HK-2 (cell line): Measurements from ENCODE around the gene SORCS2.

Experiments
- DNase-seq: peaks from one replicate; pipeline ENCODE4 v3.0.0-alpha.2; 2018; ENCODE audit not compliant: unreplicated experiment

Gene SORCS2

DNA sequence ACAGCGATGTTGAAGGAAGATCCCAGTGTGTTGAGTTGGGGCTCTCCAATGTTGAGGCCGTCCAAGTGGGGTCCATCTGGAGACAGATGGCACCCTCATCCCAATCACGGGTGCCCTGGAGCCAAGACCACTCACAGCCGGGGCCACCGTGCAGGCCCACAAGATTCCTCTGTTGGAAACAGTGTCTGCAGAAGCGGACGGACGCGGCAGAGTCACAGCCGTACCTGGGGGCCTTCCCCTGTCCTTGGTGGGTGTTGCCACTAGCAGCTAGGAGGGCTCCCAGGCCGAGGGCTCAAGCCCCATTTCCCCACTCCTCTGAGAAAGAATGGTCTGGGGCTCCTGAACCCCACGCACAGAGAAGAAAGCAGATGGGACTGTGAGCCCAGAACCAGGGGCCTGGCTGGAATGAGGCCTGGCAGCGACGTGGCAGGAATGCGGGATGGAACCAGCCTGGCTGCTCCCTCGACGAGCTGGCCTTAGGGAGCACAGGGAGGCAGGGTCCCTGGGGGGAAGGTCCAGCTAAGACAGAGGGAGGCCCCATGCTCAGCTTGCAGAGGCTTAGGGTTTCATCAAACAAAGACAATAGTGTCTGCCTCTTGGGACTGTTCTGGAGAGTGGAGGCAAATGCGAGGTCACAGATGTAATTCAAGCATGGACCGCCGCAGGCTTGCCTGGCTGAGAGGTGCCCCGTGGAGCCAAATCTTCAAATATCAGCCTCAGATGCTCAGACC lies 518.4 kb downstream of the SORCS2 start:
- DNase-seq = no peak

DNA sequence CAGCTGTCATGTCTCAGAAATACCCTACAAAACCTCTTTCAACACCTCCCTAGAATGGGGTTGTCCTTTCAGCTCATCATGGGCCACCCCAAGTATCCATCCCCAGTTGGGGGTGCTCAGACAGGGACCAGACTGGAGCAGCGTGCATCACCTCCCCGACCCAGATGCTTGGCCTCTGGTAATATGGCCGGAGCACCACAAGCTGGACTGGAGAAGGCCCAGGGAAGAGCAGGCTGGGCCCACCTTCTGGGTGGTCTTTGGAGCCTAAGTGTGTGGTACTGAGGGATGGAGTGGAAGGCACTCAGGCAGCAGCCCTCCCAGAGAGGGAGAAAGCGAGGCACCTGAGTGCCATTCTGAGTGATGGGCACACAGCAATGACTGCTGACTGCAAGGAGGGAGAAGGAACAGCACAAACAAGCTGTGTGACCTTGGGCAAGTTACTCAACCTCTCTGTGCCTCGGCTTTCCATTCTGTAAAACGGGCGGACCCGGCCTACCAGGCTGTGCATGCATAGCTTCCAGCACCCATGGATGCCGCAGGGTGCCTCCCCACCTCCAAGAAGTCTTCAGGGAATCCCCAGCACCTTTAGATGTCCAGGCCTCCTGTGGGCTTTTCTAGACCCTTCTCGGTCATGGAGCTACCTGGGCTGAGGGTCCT lies 519.1 kb downstream of the SORCS2 start:
- no peak for DNase-seq

DNA sequence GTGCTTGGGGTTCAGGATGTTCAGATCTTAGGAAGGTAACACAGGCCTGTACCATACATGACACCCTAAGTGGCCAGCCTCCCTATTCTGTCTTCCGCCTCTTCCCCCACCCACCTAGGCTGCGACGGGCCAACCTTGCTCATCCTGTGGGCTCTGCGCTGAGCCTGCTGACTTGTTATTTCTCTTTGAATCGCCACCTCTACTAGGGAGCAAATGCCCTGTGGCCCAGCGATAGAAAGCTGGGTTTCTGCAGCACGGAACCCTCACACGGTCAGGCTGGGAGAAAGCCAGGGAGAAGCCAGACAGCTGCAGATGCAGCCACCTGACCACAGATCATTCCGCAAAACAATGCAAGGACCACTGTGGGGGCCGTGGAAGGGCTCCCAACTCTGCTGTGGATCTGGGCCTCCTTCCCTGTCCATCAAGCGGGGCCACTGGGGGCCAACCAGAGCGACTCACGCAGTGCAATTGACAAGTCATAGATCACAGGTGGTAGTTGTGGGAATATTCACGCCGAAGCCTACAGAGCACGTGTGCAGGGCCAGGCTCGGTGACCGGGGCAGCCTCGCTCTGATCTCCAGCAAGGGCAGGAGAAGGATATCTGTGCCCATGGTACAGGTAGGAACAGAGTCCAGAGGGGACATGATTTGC lies 519.8 kb downstream of the SORCS2 start:
- no peak for DNase-seq

DNA sequence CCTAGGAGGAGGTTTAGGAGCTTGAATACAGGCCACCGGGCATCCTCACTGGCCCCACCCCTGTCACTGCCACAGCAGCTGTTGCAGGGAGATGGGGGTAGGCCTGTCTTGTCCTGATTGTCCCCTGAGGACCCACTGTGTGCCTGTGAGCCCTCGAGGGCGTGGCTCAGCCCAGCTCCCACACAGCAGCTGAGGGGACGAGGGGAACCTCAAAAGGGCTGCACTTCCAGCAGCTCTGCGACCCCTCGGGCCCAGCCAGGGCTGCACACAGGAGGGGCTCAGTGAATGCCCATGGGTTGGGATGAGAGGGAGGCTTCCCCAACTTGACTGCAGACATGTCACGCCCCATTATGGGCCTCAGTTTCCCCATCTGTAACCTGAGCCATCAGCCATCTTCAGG lies 521.4 kb downstream of the SORCS2 start:
- DNase-seq = no peak

DNA sequence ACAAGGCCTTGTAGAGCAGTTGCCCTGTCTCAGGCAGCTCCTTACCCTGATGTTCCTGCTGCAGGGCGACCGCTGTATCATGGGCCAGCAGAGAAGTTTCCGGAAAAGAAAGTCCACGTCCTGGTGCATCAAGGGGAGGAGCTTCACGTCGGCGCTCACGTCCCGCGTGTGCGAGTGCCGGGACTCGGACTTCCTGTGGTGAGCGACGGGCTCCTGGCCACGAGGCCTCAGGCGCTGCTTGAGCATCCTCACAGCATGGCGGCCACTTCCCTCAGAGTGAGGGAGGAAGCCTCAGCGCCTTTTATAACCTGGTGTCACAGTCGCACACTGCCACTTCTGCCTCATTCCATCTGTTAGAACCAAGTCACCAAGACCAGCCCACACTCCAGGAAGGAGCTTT lies 521.8 kb downstream of the SORCS2 start:
- DNase-seq = no peak

DNA sequence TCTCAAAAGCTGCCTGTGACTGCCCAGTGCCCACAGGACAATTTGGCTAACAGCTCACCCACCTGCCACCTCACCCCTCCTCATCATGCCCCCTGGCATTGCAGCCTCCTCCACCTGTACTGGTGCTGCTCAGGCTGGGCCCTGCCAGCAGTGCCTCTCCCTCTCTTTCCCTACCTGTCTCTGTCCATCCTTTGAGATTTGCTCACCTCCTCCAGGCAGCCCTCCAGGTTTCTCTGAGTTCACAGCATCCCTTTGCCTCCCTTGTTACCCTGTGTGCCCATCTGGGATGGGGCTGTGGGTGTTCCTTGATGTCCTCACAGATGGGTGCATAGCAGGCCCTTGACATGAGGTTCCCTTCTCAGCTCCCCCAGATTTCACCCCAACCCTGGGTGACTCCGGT lies 522.4 kb downstream of the SORCS2 start:
- no peak for DNase-seq

DNA sequence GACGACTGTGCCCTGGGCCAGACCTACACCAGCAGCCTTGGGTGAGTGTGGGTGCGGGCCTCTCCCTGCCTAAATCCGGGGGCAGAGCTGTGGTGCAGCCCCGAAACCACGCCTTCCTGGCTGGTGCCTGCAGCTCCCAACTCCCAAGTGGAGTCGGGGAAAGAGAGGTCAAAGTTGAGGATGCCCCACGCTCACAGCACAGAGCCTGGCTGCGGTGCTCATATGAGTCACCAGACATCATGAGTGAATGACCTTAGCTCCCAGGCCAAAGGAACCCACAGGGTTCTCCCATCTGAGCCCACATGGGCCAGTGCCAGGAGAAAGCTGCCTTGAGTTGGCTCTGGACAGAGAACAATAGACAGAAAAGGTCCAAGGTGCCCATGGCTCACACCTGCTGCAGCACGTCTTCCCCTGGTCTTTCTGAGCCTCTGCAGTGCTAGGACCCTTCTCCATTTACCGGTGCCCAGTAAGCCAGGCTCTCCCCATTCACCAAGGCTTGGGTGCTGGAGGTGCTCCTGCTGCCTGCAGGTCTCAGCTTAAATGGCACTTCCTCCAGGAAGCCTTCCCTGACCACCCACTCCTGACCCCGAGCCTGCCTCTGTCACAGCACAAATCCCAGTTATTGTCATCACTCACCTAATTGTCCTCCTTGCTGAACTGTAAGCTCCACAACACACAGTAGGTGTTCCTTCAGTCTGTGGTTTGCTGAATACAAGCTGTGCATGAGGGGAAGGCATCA lies 523.1 kb downstream of the SORCS2 start:
- DNase-seq = no peak

DNA sequence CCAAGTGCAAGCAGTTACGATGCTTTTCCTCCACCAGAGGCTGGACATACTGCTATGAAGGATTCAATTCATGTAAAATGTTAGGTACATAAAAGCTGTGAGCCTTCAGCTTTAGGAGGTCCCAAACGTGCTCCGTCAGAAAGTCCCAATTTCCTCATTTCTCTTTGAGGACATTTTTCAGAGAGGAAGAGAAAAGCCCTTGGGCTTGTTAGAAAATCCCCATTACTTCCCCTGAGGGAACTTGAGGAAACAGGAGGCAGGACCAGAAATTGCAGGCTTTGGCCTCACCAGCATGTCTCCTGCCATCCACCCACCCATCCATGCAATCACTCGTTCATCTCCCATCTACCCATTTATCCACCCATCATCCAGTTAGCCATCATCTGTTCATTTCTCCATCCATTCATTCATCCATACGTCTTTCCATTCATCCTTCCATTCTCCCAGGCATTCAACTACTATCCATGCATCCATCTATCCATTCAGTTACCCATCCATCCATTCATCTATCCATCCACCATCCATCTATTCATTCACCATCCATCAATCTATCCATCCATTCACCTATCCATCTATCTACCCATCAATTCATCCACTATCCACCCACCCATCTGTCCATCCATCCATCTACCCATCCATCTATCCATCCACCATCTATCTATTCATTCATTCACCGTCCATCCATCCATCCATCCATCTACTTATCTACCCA lies 523.8 kb downstream of the SORCS2 start:
- no peak for DNase-seq

DNA sequence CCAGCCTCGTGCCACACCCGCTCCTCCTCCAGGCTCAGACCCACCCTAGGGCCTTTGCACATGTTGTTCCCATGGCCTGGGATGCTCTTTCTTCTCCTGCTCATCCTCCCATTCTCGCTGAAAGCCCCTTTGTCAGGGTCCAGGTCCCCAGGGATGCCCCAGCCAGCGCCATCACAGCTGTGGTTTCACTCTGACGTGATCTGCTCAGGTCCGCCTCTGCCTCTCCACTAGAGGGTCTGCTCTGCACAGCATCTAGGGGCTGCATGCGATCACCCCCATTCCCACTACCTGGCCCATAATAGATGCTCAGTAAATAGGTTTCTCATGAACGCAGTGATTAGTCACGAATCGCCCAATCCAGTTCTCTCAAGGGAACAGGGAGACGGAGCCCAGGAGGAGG lies 524.8 kb downstream of the SORCS2 start:
- no peak for DNase-seq

DNA sequence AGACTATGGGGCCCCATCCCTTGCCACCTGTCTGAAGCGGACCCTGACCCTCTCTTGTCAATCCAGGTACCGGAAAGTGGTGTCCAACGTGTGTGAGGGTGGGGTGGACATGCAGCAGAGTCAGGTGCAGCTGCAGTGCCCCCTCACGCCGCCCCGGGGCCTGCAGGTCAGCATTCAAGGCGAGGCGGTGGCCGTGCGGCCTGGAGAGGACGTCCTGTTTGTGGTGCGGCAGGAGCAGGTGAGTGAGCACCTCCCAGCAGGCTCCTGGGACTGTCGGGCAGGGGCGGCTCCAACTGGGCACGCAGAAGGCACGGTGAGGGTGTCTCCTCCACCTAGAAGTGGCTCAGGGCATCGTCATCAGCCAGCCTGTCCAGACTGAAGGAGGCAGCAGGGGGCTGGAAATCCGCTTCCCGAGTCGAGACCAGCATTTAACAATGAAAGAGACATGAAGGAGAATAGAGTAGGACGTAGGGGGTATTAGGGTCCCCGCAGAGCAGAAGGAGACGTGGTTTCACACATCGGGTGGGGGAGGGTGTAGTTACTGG lies 525.7 kb downstream of the SORCS2 start:
- DNase-seq = no peak

DNA sequence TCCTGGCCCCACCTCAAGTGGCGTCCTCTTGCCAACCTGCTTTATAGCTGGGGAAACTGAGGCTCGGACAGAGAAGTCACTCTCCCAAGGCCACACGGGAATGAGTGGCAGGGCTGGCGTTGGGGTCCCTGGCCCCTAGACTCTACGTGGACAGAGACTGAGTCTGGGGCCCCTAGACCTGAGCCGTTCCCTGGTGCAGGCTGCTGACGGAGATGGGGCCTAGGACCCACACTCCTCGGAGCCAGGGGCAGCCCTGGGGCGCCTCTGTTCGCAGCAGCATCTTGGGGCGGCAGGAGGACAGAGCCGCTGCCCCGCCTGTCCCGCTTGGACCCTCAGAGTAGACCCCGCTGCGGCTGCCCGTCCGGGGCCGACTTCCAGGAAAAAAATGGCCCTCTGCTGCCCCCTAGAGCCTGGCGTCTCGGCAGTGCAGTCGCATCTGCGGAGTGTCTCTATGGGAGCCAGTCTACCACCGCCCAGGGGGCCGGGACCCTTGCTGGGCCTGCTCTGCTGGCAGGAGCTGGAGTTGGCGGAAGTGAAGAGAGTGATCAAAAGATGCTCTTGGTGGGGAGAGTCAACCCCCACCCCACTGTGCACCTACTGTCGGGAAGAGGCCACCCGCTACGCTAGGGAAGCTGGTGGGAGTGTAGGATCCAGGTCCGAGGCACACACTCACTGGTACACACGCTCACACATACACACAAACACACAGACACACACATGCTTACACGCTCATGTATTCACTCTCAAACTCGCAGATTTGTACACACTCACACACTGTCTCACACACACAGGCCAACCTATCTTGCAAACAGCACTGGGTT lies 527.2 kb downstream of the SORCS2 start:
- DNase-seq = peak; percentile 59

DNA sequence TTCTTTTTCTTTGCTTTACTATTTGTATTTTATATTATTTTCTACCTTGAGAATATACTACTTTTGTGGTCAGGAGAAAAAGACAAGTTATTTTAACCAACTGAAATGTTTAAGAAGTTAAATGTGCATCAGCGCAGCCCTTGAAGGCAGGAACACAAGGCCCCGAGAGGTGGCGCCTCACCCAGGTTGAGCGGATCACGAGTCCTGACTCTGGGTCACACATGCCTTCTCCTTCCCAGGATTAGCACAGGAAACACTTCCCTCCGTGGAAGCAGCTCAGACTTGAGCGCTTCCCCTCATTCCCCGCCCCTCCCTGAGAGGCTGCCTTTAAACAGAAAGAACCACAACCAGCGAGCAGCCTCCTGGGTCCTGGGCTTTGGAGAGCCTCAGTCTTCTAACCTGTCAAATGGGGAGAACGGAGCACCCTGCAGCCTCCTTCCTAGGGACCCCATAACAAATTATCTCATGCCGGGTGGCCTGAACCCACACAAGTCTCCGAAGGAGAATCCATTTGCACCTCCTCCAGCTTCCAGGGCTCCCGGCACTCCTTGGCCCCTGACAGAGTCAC lies 529.7 kb downstream of the SORCS2 start:
- DNase-seq = no peak

DNA sequence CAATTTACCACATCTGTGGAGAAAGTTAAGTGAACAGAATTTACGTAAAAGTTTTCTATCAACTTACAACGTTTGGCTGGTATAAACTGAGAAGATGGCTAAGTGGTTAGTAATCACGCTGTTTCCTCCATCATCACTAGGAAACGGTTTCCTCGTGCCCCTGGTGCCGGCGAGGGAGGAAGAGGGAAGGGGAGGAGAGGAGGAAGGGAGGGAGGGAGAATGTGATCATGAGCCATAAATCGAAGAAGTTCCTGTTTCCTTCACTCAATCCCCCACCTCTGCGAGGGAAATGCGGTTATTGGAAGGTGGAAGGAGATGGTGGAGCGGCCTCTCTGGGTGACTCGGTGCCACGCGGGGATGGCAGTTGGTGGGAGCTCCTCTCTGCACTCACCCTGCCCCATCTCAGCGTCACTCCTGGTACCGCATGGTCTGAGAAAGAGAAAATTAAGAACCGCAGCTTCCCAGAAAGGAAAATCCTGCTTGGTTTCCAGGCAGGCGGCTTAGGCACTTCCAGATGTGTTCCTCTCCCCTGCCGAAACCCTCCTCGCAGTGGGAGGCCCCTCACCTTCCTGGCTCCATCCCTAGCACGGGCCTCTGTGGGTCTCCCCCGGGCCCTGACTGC lies 530.5 kb downstream of the SORCS2 start:
- DNase-seq = no peak

DNA sequence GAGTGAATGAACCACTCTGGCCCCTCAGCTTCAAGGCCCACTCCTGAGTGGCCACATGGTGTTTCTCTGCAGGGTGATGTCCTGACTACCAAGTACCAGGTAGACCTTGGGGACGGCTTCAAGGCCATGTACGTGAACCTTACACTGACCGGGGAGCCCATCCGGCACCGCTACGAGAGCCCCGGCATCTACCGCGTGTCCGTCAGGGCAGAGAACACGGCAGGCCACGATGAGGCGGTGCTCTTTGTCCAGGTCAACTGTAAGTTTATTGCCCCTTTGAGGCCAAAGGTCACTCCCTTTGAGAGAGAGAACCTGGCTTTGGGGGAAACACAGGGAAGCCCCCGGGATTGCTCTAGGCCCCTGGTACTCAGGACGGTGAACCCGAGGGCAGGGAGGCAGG lies 531.3 kb downstream of the SORCS2 start:
- DNase-seq = no peak

DNA sequence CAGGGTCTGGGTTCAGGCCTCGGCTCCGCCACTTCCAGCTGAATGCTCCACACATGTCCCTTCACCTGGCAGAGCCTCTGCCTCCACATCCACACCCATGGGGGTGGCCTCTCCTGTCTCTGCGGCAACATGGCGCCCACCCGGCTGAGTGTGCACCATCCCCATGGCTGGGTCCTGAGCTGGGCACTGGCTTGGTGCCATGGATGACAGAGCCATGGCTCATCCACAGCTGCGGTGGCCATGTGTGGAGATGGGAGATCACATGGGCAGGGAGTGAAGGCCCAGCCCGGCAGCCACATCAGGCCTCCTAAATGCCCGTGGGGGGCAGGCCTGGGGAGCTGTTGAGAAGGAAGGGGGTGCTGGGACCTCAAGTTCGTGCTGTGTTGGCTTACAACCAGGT lies 533.6 kb downstream of the SORCS2 start:
- peak; percentile 45 for DNase-seq

DNA sequence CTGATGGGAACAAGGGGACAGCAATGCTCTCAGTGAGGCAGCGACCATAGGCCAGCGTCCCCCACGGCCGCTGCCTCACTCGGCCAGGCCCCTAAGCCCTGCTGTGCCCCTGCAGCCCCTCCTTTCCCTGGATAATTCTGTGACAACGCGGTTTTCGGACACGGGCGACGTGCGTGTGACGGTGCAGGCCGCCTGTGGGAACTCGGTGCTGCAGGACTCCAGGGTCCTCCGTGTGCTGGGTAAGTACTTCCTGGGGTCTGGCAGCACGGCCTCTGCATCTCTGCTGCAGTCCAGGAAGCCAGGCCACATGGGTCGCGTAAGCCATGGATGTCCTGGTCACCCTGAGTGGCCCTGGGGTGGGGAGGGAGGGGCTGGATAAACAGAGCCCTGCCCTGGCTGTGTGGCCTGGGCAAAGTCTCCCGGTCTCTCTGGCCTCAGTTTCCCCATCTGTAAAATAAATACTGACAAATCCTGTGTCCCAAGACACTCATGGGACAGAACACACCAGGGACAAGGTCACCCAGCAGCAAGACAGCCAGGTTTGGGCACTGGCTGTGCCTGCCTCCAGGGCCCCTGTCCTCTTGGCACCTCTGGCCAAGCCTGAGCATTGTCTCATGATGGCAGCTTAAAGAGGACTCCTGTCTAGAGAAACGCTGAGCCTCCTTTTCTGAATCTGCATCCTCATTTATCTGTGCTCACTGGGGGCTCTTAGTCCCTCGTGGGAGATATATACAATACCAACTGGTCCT lies 534.5 kb downstream of the SORCS2 start:
- DNase-seq = no peak

DNA sequence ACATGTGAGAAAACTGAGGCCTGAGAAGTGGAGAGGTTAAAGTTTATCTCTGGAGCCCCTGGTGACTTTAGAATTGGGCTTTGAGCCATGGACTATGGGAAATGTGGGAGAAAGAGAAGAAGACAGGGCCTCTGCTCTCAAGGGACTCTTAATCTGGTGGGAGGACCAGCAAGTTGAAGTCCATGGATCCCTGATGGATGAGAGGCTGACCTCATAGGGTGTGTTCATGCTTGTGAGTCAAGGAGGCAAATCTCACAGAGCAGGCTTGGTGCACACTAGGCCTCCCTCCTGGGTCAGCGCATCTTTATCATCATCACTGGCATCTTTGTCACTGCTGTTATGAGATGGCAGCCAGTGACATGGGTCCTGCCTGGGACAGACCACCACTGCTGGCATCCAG lies 535.4 kb downstream of the SORCS2 start:
- no peak for DNase-seq

DNA sequence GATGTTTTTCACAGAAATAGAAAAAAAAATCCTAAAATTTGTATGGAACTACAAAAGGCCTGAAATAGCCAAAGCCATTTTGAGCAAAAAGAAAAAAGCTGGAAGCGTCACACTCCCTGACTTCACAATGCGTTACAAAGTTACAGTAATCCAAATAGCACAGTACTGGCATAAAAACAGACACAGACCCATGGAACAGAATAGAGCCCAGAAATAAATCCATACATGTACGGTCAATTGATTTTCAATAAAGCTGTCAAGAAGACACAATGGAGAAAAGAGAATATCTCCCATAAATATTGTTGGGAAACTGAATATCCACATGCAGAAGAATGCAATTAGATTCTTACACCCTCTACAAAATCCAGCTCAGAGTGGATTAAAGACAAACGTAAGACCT lies 539.1 kb downstream of the SORCS2 start:
- no peak for DNase-seq

DNA sequence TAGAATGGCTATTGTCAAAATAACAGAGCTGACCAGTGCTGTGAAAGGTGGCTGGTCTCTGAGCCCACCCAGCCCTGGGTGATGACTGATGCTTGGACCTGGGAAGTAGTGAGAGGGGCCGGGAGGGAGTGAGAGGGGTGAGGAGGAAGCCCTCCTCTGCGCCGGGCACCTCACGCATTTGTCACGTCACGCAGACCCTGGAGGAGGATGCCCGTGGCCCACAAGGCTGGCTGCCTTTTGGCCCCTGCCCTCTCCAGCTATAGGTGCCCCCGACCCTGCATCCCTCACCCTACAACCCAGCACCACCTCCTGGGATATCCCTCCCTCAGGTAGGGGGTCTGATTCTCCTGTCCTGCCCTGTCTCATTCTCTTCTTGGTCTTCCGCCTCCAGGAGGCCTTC lies 539.9 kb downstream of the SORCS2 start:
- no peak for DNase-seq
